Trophoblast cell (in vitro differentiated cells and primary cell): ENCODE data around the gene TBL1X.

Experiments used
- DNase-seq, 2 donors: peaks; one replicate each; pipeline ENCODE4 v3.0.0-alpha.2; 2016
- H2AFZ ChIP-seq: 2 replicates; pipeline ENCODE4 v1.6.1; 2013; ENCODE audit warnings: low read length, moderate library complexity, mild to moderate bottlenecking; ENCODE audit not compliant: insufficient read depth, poor library complexity
- H2AK5ac ChIP-seq: 2 replicates; pipeline ENCODE4 v1.6.1; 2013; ENCODE audit warnings: mild to moderate bottlenecking, low read length
- H2BK120ac ChIP-seq: 2 replicates; pipeline ENCODE4 v1.6.1; 2013; ENCODE audit warnings: low read length, mild to moderate bottlenecking, moderate library complexity; ENCODE audit not compliant: insufficient read depth, poor library complexity
- H2BK12ac ChIP-seq: 2 replicates; pipeline ENCODE4 v1.6.1; 2013; ENCODE audit warnings: mild to moderate bottlenecking, low read length, moderate library complexity
- H2BK5ac ChIP-seq: 2 replicates; pipeline ENCODE4 v1.6.1; 2013; ENCODE audit warnings: low read length, low read depth, moderate library complexity, mild to moderate bottlenecking; ENCODE audit not compliant: poor library complexity
- H3K14ac ChIP-seq: 2 replicates; pipeline ENCODE4 v1.6.1; 2013; ENCODE audit warnings: mild to moderate bottlenecking, low read length
- H3K18ac ChIP-seq: 2 replicates; pipeline ENCODE4 v1.6.1; 2013; ENCODE audit warnings: mild to moderate bottlenecking, low read length
- H3K23ac ChIP-seq: 2 replicates; pipeline ENCODE4 v1.6.1; 2013; ENCODE audit warnings: low read length
- H3K27ac ChIP-seq: 2 replicates; pipeline ENCODE4 v1.5.1; 2013; ENCODE audit warnings: low read depth, mild to moderate bottlenecking, inconsistent platforms, low read length, moderate library complexity
- H3K27me3 ChIP-seq: 2 replicates; pipeline ENCODE4 v1.6.1; 2013; ENCODE audit warnings: inconsistent platforms, mild to moderate bottlenecking, low read length, moderate library complexity; ENCODE audit not compliant: insufficient read depth
- H3K36me3 ChIP-seq, 2 experiments: 1 replicate in 1 of 2; 2 replicates in 1 of 2; pipeline ENCODE4 v1.6.1; 2013; ENCODE audit warnings: low read length in 2 of 2, mild to moderate bottlenecking in 2 of 2, moderate library complexity in 1 of 2; ENCODE audit not compliant: insufficient read depth in 2 of 2, control insufficient read depth in 1 of 2
- H3K4ac ChIP-seq: 2 replicates; pipeline ENCODE4 v1.6.1; 2013; ENCODE audit warnings: low read depth, mild to moderate bottlenecking, low read length, moderate library complexity
- H3K4me1 ChIP-seq, 2 experiments: 1 replicate in 1 of 2; 2 replicates in 1 of 2; pipeline ENCODE4 v1.6.1; 2013; ENCODE audit warnings: low read length in 2 of 2, mild to moderate bottlenecking in 2 of 2, moderate library complexity in 1 of 2; ENCODE audit not compliant: insufficient read depth in 2 of 2, control insufficient read depth in 1 of 2
- H3K4me2 ChIP-seq: 2 replicates; pipeline ENCODE4 v1.6.1; 2013; ENCODE audit warnings: inconsistent platforms, mild to moderate bottlenecking, low read length, moderate library complexity
- H3K4me3 ChIP-seq: 2 replicates; pipeline ENCODE4 v1.5.1; 2013; ENCODE audit warnings: mild to moderate bottlenecking, low read depth, low read length, inconsistent platforms
- H3K79me1 ChIP-seq: one replicate; pipeline ENCODE4 v1.6.1; 2013; ENCODE audit warnings: low read length
- H3K79me2 ChIP-seq: 2 replicates; pipeline ENCODE4 v1.6.1; 2013; ENCODE audit warnings: low read length, mild to moderate bottlenecking; ENCODE audit not compliant: control insufficient read depth, insufficient read depth, poor library complexity
- H3K9ac ChIP-seq: 2 replicates; pipeline ENCODE4 v1.6.1; 2013; ENCODE audit warnings: mild to moderate bottlenecking, low read length
- H3K9me3 ChIP-seq: 2 replicates; pipeline ENCODE4 v1.6.1; 2013; ENCODE audit warnings: low read depth, mild to moderate bottlenecking, control low read depth, inconsistent platforms, low read length; ENCODE audit not compliant: insufficient read depth
- H4K12ac ChIP-seq: 2 replicates; pipeline ENCODE4 v1.6.1; 2013; ENCODE audit warnings: low read depth, mild to moderate bottlenecking, low read length, moderate library complexity
- H4K8ac ChIP-seq: 2 replicates; pipeline ENCODE4 v1.6.1; 2013; ENCODE audit warnings: low read depth, mild to moderate bottlenecking, low read length, moderate library complexity
- H4K91ac ChIP-seq: one replicate; pipeline ENCODE4 v1.6.1; 2013; ENCODE audit warnings: low read depth, mild to moderate bottlenecking, low read length, moderate library complexity
- WGBS: extraction: QIAGEN DNeasy Blood & Tissue Kit; methylation state at CpG from one replicate; pipeline ENCODE4 v1.1.7; 2013; ENCODE audit warnings: missing lambda C conversion rate; ENCODE audit not compliant: insufficient read length, insufficient coverage; ENCODE audit errors: extremely low coverage; 5-methylcytosine and 5-hydroxymethylcytosine counted together

Gene TBL1X

DNA sequence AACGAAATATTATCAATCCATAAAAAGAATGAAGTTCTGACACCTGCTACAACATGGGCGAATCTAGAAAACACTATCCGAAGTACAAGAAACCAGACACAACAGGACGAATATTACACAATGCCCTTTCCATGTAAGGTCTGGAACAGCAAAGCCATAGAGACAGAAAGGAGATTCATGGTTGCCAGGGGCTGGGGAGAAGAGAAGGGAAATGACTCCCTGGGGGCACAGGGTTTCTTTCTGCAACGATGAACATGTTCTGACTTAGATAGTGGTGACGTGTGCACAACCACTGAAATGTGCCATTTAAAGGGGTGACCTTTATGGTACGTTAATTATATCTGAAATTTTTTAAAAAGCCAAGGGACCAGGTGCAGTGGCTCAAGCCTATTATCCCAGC lies 272.5 kb downstream of the TBL1X start:
- no peak overlapping the region for H3K27ac ChIP-seq
- no CpG with 5 or more reads among the region's 7 CpGs for WGBS
- H3K36me3 ChIP-seq, result no peaks in the 10 kb centered on the region
- no peak overlapping the region for H3K4ac ChIP-seq
- no peak for DNase-seq
- no peak overlapping the region for H3K18ac ChIP-seq
- H2AK5ac ChIP-seq, result no peak overlapping the region
- no peak overlapping the region for H2BK5ac ChIP-seq
- no peak overlapping the region for H2BK12ac ChIP-seq
- no peak overlapping the region for H2AFZ ChIP-seq
- no peak overlapping the region for H3K4me2 ChIP-seq
- H3K27me3 ChIP-seq, result no peaks in the 10 kb centered on the region
- H4K8ac ChIP-seq, result no peak overlapping the region
- no peak overlapping the region for H3K14ac ChIP-seq
- no peak overlapping the region for H4K12ac ChIP-seq
- H3K9me3 ChIP-seq, result no peaks in the 10 kb centered on the region
- H4K91ac ChIP-seq, result no peak overlapping the region
- peaks cover 0 to 2% of the 10 kb centered on the region in 2 experiments for H3K4me1 ChIP-seq
- no peaks in the 10 kb centered on the region for H3K79me1 ChIP-seq
- H2BK120ac ChIP-seq, result no peak overlapping the region
- H3K23ac ChIP-seq, result no peak overlapping the region
- no peak overlapping the region for H3K4me3 ChIP-seq
- H3K9ac ChIP-seq, result no peak overlapping the region
- H3K79me2 ChIP-seq, result no peaks in the 10 kb centered on the region

DNA sequence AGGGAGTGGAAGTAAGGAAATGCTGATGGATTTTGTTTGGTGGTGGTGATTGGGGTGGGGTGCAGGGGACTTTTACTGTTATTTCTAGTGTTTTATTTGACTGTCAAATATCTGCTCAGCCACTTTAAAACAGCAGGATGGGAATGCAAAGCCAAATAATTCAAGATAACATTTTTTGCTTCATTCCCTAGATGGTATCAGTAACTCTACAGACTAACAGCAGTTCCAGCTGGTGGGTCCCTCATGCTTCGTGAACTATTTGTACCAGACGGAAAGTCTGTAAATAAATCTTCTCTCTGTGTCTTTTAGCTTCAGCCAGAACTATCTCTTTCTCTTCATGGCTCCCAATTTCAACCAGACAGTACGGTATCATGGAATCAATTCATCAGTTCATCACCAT lies 273.3 kb downstream of the TBL1X start:
- Histone ChIP-seq H2BK12ac (no peak overlapping the region), H3K9me3 (no peaks in the 10 kb centered on the region), H3K4me2 (no peak overlapping the region), H3K4ac (no peak overlapping the region), H3K79me2 (no peaks in the 10 kb centered on the region), H2AK5ac (no peak overlapping the region), H3K27me3 (no peaks in the 10 kb centered on the region), H3K18ac (no peak overlapping the region), H4K8ac (no peak overlapping the region), H3K23ac (no peak overlapping the region), H4K91ac (no peak overlapping the region), H3K4me3 (no peak overlapping the region), H3K36me3 (no peaks in the 10 kb centered on the region), H3K9ac (no peak overlapping the region), H3K4me1 (peaks cover 0 to 2% of the 10 kb centered on the region in 2 experiments), H3K27ac (no peak overlapping the region), H3K14ac (no peak overlapping the region), H2BK120ac (no peak overlapping the region), H2BK5ac (no peak overlapping the region), H3K79me1 (peaks cover 2% of the 10 kb centered on the region), H4K12ac (no peak overlapping the region), H2AFZ (no peak overlapping the region)
- no CpG with 5 or more reads among the region's 3 CpGs for WGBS
- DNase-seq, result peak; percentile 21 to 72

DNA sequence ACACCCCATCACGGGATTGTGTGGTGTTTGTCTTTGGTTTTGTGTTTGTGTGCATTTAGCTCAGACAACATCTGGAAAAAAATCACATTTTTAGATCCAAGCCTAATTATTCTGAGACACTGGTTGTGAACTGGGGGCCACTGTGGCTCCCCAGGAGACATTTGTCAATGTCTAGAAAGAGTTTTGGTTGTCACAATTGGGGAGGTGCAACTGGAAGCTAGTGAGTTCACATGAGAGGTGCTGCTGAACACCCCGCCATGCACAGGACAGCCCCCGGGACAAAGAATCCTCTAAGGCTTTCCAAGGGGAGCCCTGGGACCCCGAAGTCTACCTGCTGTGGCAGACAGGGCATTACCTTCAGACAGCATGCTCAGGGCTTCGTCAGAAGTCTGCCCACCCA lies 274.3 kb downstream of the TBL1X start:
- no peak overlapping the region for H2AFZ ChIP-seq
- no CpG with 5 or more reads among the region's 5 CpGs for WGBS

DNA sequence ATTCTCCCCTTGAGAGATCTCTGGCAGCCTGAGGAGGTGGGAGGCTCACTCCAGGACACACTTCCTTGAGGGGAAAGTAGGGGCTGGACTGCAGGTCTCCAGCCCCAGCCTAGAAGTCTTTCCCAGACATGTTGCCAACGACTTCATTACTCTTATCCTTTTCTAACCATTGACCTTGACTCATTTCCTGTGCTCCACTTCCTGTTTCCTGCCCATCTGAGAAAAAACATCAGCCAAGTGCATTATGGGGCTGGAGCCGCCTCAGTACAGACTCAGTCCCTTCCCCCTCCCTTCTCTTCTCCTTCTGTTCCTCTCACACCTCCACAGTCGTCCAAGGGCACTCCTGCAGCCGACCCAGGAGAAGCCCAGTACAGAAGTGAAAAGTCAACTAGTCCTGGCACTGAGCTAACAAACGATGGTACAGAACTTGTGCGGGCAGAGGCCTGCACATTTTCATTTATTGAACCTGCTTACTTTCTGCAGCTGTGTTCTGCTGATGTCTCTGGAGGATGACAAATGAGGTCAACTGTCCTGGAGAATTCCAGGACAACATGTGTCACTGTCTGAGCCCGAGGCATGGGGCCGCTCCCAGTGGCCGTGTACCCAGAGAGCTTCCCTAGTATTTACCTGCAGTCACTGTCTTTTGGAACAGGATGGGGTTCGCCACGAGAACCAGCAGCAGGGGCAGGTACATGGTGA lies 280.7 kb downstream of the TBL1X start:
- WGBS, result no CpG with 5 or more reads among the region's 11 CpGs
- H3K36me3 ChIP-seq, result no peaks in the 10 kb centered on the region
- peak overlapping the region; percentile 94 for H4K91ac ChIP-seq
- H2AFZ ChIP-seq, result peak overlapping the region; percentile 23
- H3K4me1 ChIP-seq, result peaks cover 6 to 14% of the 10 kb centered on the region in 2 experiments
- H3K14ac ChIP-seq, result peak overlapping the region; percentile 75
- H3K23ac ChIP-seq, result no peak overlapping the region
- peaks cover 2% of the 10 kb centered on the region for H3K79me2 ChIP-seq
- H3K4me2 ChIP-seq, result peak overlapping the region; percentile 39
- no peak overlapping the region for H3K4ac ChIP-seq
- peak overlapping the region; percentile 67 for H3K18ac ChIP-seq
- peak; percentile 70 to 72 for DNase-seq
- no peak overlapping the region for H3K4me3 ChIP-seq
- H2AK5ac ChIP-seq, result no peak overlapping the region
- no peak overlapping the region for H3K9ac ChIP-seq
- no peaks in the 10 kb centered on the region for H3K9me3 ChIP-seq
- H3K27ac ChIP-seq, result peak overlapping the region; percentile 92
- H2BK12ac ChIP-seq, result peak overlapping the region; percentile 63
- H2BK5ac ChIP-seq, result peak overlapping the region; percentile 12
- peak overlapping the region; percentile 71 for H4K8ac ChIP-seq
- peak overlapping the region; percentile 20 for H2BK120ac ChIP-seq
- peaks cover 13% of the 10 kb centered on the region for H3K79me1 ChIP-seq
- H4K12ac ChIP-seq, result peak overlapping the region; percentile 55
- H3K27me3 ChIP-seq, result no peaks in the 10 kb centered on the region

More for the DNA sequence above, 274.3 kb downstream of the TBL1X start:
- H2AK5ac ChIP-seq, result no peak overlapping the region
- H3K36me3 ChIP-seq, result no peaks in the 10 kb centered on the region
- H3K9me3 ChIP-seq, result no peaks in the 10 kb centered on the region
- H3K79me2 ChIP-seq, result no peaks in the 10 kb centered on the region
- peak overlapping the region; percentile 76 for H2BK12ac ChIP-seq
- H3K79me1 ChIP-seq, result peaks cover 2% of the 10 kb centered on the region
- H3K9ac ChIP-seq, result no peak overlapping the region
- no peak overlapping the region for H2BK5ac ChIP-seq
- peak overlapping the region; percentile 39 for H2BK120ac ChIP-seq
- H4K8ac ChIP-seq, result no peak overlapping the region
- H4K91ac ChIP-seq, result peak overlapping the region; percentile 38
- H3K4me3 ChIP-seq, result no peak overlapping the region
- no peak overlapping the region for H3K4me2 ChIP-seq
- H3K23ac ChIP-seq, result no peak overlapping the region
- no peak overlapping the region for H3K18ac ChIP-seq
- H3K27me3 ChIP-seq, result no peaks in the 10 kb centered on the region
- peak overlapping the region; percentile 44 for H3K14ac ChIP-seq
- DNase-seq, result no peak
- no peak overlapping the region for H4K12ac ChIP-seq
- H3K27ac ChIP-seq, result no peak overlapping the region
- no peak overlapping the region for H3K4ac ChIP-seq
- peaks cover 0 to 2% of the 10 kb centered on the region in 2 experiments for H3K4me1 ChIP-seq
